ENCODE data around the gene TRIP12.
"Not testable (repeated sequence)": the region's sequence is repeated elsewhere in the genome, so short reads cannot be mapped to it uniquely, and the experiment has no call there.

The TRIP12 gene

GRCh38 chr2:229821316-229821715 is 100.5 kb downstream of the TRIP12 start:
- DNase-seq: no peak

DNA sequence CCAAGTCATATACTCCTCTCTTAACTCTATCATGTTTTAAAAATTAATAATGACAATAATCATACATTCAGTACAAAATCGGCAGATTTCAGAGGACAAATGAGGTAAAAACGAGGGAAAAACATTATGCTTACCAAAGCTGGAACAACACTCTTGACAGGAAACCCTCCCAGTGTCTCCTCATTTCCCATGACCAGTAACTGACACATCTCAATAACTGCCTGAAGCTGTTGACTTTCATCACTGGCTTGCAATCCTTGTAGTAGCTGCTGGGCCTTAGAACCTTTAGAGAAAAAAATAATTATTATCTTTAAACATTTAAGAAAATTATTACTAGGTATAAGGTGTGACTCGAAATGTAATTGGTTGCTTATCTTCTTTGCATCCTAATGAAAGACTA is 103.6 kb downstream of the TRIP12 start:
- no peak for DNase-seq

GRCh38 chr2:229815858-229816257 is 106.0 kb downstream of the TRIP12 start:
- no peak for DNase-seq

DNA sequence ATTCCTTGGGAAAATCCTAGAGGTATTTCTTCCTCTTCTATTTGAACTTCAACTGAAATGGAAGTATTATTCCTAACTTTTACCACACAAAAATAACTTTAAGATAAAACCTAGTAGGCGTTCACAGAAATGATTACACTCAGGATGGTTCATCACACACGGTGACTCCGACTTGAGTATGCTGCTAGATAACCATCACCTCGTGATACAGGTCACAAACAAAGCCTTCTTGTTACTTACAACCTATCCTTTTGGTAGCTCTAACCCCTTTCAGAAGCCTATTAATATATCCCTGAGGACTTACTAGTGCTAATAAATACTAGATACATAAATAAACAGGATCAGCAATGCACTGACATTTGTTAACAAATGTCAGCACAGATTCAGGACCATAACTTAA is 106.5 kb downstream of the TRIP12 start:
- no peak for DNase-seq

DNA sequence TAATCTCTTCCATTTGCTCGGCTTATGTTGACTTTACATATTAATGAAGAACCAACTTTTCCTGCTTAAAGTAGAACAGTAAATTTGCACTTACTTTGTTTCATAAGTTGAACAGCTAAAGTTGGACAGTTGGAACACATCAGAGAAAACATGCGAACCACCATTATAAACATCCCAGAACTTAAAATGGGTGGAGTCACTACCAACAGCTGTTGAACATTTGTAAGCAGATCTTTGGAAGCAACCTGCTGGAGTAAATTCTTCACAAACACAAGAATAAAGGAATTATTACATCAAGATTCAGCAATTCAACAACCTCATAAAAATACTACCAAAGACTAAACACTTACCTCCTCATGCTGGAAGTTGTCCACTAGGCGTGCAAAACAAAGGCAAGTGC is 111.0 kb downstream of the TRIP12 start:
- no peak for DNase-seq

- DNase-seq: no peak
Observed at GRCh38 chr2:229805559-229805958, 116.2 kb downstream of the TRIP12 start.

- DNase-seq: no peak
Observed at GRCh38 chr2:229802785-229803184, 119.0 kb downstream of the TRIP12 start.

- DNase-seq: peak; percentile 73
Observed at GRCh38 chr2:229800997-229801754, 120.6 kb downstream of the TRIP12 start.

- no peak for DNase-seq
Observed at GRCh38 chr2:229798446-229799155, 123.2 kb downstream of the TRIP12 start.

DNA sequence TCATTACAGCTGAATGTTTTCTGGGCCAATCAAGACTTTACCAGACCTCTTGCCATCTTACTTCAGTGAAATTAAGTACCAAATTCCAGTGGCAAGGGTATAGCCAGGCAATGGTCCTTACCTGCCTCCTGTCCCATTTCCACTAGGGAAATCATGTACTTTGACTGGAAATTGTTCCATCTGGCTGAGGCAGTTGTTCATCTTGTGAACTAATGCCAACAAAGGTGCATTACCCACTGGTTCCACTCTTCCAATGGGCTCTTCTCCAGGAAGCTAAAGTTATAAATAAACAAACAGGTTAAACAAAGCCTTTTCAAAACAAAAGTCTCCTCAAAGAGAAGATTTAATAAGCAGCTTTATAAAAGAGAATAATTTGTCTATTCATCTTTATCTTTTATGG is 126.8 kb downstream of the TRIP12 start:
- no peak for DNase-seq

- no peak for DNase-seq
Observed at GRCh38 chr2:229794636-229795035, 127.2 kb downstream of the TRIP12 start.

DNA sequence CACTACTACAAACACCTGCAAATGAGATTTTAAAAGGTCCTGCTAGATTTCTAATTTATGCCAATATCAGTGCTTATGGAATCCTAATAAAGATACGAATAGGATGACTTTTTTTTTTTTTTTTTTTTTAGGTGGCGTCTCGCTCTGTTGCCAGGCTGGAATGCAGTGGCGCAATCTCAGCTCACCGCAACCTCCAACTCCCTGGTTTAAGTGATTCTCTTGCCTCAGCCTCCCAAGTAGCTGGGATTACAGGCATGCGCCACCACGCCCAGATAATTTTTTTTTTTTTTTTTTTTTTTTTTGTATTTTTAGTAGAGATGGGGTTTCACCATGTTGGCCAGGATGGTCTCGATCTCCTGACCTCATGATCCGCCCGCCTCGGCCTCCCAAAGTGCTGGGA is 135.5 kb downstream of the TRIP12 start:
- not testable (repeated sequence) for DNase-seq

- no peak for DNase-seq
Observed at GRCh38 chr2:229784791-229785190, 137.0 kb downstream of the TRIP12 start.

DNA sequence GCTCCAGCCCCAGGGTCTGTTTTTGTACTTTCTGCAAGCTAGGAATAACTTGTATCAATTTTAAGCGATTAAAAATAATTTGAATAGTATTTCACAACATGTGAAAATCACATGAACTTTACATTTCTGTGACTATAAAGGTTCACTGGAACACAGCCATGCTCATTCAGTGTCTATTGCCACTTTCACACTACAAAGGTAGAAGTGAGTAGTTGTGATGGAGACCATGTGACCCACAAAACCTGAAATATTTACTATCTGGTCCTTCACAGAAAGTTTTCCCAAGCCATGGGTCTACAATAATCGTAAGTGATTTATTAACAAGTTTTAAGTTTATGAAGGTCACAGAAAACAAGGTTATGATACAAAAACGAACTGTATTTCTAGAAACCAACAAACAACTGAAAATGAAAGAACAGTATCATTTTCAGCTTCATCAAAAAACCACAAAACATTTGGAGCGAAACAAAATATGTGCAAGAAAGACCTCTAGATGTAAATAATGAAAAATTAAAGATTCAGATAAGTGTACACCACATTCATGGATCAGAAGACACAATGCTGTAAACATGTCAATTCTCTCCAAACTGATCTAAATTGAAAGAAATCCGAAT is 138.6 kb downstream of the TRIP12 start:
- DNase-seq: no peak

- no peak for DNase-seq
Observed at GRCh38 chr2:229780856-229781773, 140.7 kb downstream of the TRIP12 start.

GRCh38 chr2:229779650-229780049 is 142.2 kb downstream of the TRIP12 start:
- no peak for DNase-seq

- no peak for DNase-seq
Observed at GRCh38 chr2:229777716-229778115, 144.1 kb downstream of the TRIP12 start.

GRCh38 chr2:229775614-229776313 is 146.0 kb downstream of the TRIP12 start:
- no peak for DNase-seq

DNA sequence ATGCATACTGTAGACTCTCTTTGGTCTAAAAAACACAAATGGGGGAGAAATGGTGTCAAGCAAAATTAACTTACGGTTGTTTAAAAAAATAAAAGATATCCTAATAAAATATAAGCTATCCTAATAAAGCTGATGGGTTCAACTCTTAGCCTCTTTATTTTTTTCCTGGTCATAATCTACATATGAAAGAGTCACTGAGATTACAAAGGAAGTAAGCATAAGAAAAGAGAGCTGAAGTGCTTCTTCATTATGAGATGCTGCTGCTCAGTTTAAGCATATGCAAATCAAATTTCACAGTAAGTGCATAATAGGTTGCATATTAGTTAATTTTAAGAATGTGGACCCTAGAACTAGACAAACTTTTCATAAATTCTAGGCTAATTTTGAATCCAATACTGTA is 147.6 kb downstream of the TRIP12 start:
- DNase-seq: no peak

DNA sequence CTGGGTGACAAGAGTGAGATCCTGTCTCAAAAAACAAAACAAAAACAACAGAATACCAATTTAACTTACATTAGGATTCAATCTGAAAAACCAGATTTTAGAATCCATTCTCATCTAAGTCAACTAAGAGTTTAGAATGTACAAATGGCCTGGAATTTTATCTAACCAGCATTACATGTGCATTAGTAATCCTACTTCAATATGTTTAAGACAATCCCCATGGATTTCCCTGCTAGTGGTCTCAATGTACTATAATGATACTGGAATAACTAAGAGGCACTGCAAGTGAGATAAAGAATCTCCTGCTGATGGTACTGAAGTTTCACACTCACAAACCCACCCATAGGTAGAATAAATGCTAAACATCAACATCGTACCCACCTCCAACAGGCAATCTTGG is 153.6 kb downstream of the TRIP12 start:
- no peak for DNase-seq

DNA sequence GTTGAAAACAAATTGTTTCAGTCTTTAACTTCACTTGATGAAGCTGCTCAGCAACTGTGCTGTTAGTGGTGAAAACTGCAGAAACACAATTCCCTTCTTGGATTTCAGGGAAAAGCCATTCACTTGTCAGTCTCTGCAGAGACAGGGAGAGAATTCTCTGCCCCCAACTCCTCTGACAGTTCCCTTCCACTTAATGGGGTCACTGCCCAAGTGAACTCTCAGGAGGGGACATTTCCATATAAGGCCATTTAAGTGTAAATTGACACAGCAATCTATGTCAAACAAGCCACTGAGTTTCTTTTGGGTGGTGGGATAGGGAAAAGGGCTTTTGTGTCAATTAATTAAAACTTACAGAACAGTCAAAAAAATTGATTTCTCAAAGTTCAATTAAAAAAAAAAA is 156.1 kb downstream of the TRIP12 start:
- no peak for DNase-seq

GRCh38 chr2:229761663-229762062 is 160.1 kb downstream of the TRIP12 start:
- DNase-seq: no peak
